Activated CD8-positive, alpha-beta T cell treated with anti-CD3 and anti-CD28 coated beads for 36 hours (primary cell): ENCODE measurements around the gene UGT1A3. TPM values are rescaled to one million over a fixed set of nuclear protein-coding genes. Genes with fewer than 3 reads are reported as not detected.

Experiments
- ATAC-seq: fragments of 200-7000 bp; cut with Tn5 transposase; one replicate; pipeline ENCODE4 v1.10.0; 2021; ENCODE audit warnings: mild to moderate bottlenecking, moderate library complexity
- CTCF ChIA-PET: fragments of 350-600 bp; sonication (Branson Sonifier 250); formaldehyde crosslinking; loops from one replicate; lab custom pipeline; 2021; ENCODE audit warnings: antibody characterized with exemption; lab: Charles Lee
- POLR2A ChIA-PET: fragments of 350-600 bp; sonication (Branson Sonifier 250); formaldehyde crosslinking; loops from one replicate; lab custom pipeline; 2021; ENCODE audit warnings: antibody characterized with exemption; lab: Charles Lee
- DNase-seq: peaks from one replicate; pipeline ENCODE4 v3.0.0-alpha.2; 2020
- H3K27ac Mint-ChIP-seq: one replicate; pipeline ENCODE4 v1.8.0; 2021; ENCODE audit warnings: mild to moderate bottlenecking, mixed read lengths
- H3K27me3 Mint-ChIP-seq: one replicate; pipeline ENCODE4 v1.8.0; 2021; ENCODE audit warnings: mixed read lengths
- H3K36me3 Mint-ChIP-seq: one replicate; pipeline ENCODE4 v1.8.0; 2021; ENCODE audit warnings: low read depth, mixed read lengths
- H3K4me1 Mint-ChIP-seq: one replicate; pipeline ENCODE4 v1.8.0; 2021; ENCODE audit warnings: low read depth, mixed read lengths
- H3K4me3 Mint-ChIP-seq: one replicate; pipeline ENCODE4 v1.8.0; 2021; ENCODE audit warnings: mild to moderate bottlenecking, moderate library complexity, mixed read lengths
- H3K9me3 Mint-ChIP-seq: one replicate; pipeline ENCODE4 v1.8.0; 2021; ENCODE audit warnings: mixed read lengths
- CTCF ChIP-seq: fragments of 200-600 bp; IDR thresholded peaks from one replicate; pipeline ENCODE4 v1.8.0; 2022; ENCODE audit warnings: antibody characterized with exemption, mild to moderate bottlenecking
- intact Hi-C: fragments of 100-400 bp; cut with micrococcal nuclease; formaldehyde crosslinking; loops from one replicate; pipeline ENCODE4 v1.10.0; 2022
- total RNA-seq, 2 experiments: library from RNA; stranded (reverse); gene quantifications; one replicate each; pipeline ENCODE4 v1.2.3, GENCODE V29; 2021

The UGT1A3 gene
- total RNA-seq, 2 experiments from 2014 or later, result not detected

DNA sequence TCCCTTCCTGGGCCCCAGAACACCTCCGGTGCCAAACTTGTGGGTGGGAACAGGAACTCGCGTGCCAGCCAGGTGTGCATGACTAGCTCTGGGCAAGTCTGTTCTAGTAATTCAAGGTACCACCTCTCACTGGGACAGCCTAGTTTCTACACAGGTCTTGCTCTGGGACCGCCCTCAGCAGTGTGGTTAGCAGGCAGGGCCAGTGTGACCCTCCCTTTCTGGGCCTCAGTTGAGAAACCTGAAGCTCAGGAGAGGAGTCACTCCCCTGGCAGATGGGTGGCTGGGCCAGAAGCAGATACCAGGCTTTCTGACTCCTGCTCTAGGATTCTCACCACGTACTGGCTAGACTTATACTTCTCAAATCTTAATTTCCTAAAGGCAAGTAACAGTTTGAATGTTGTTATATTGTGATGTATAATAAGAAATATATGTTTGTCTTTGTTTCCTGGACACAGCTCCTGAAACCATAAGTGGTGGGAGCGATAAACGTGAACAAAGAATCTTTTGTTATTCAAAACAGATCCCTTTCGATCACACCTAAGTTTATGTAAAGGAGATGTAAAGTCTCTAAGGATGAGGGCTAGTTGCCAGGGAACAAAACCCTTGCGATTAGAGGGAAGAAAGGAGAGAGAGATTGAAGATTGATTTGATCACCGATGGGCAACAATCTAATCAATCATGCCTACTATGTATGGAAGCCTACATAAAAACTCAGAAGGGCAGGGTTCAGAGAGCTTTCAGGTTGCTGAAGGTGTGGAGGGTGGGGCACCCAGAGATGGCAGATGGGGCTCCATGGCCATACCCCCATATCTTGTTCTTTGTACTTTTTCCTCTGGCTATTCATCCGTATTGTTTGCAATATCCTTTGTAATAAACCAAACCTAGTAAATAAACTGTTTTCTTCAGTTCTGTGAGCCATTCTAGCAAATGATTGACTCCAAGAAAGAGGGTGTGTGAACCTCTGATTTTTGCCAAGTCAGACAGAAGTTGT lies 37.1 kb upstream of the UGT1A3 start:
- H3K4me1 Mint-ChIP-seq, result no peaks in the 10 kb centered on the region

GRCh38 chr2:233692648-233693047 lies 36.2 kb upstream of the UGT1A3 start, which contains the start of gene UGT1A6:
Gene UGT1A6, plus strand, starts transcription at chr2:233692890. Its CDS starts 115 bp downstream, at chr2:233693005.
- TF ChIP-seq CTCF, result no peak
- no peak for ATAC-seq

More for the DNA sequence above, 37.1 kb upstream of the UGT1A3 start:
- no peaks in the 10 kb centered on the region for H3K9me3 Mint-ChIP-seq
- H3K27ac Mint-ChIP-seq, result no peak overlapping the region
- ChIA-PET CTCF (interaction anchor here (0.6 kb wide), 1 partner anchor 20 kb away, joined by 3 read pairs; no protein-coding TSS in a partner anchor), POLR2A (interaction anchor here (1.0 kb wide), 1 partner anchor 16 kb away, joined by 3 read pairs; no protein-coding TSS in a partner anchor)
- peaks cover 4% of the 10 kb centered on the region for H3K27me3 Mint-ChIP-seq
- no peaks in the 10 kb centered on the region for H3K36me3 Mint-ChIP-seq
- no peak for ATAC-seq
- intact Hi-C loops, result no loop called here
- DNase-seq, result no peak
- no peak overlapping the region for H3K4me3 Mint-ChIP-seq
- TF ChIP-seq CTCF, result no peak

GRCh38 chr2:233693963-233694362 lies 34.9 kb upstream of the UGT1A3 start:
- Mint-ChIP-seq H3K4me1 (no peaks in the 10 kb centered on the region), H3K27me3 (peaks cover 5% of the 10 kb centered on the region), H3K36me3 (no peaks in the 10 kb centered on the region), H3K27ac (no peak overlapping the region), H3K9me3 (no peaks in the 10 kb centered on the region), H3K4me3 (no peak overlapping the region)
- ChIA-PET POLR2A (no interaction called here), CTCF (no interaction called here)
- TF ChIP-seq CTCF, result no peak
- no peak for DNase-seq
- intact Hi-C loops, result no loop called here
- no peak for ATAC-seq

More at GRCh38 chr2:233692648-233693047, 36.2 kb upstream of the UGT1A3 start, which contains the start of gene UGT1A6:
- intact Hi-C loops, result no loop called here
- no peak for DNase-seq
- H3K9me3 Mint-ChIP-seq, result no peaks in the 10 kb centered on the region
- no peaks in the 10 kb centered on the region for H3K36me3 Mint-ChIP-seq
- POLR2A ChIA-PET, result interaction anchor here (1.0 kb wide), 1 partner anchor 17 kb away, joined by 3 read pairs; no protein-coding TSS in a partner anchor
- H3K27me3 Mint-ChIP-seq, result peaks cover 5% of the 10 kb centered on the region
- no peak within 1 kb of the TSS for H3K4me3 Mint-ChIP-seq
- no peak within 1 kb of the TSS for H3K27ac Mint-ChIP-seq
- CTCF ChIA-PET, result no interaction called here
- H3K4me1 Mint-ChIP-seq, result no peaks in the 10 kb centered on the region

DNA sequence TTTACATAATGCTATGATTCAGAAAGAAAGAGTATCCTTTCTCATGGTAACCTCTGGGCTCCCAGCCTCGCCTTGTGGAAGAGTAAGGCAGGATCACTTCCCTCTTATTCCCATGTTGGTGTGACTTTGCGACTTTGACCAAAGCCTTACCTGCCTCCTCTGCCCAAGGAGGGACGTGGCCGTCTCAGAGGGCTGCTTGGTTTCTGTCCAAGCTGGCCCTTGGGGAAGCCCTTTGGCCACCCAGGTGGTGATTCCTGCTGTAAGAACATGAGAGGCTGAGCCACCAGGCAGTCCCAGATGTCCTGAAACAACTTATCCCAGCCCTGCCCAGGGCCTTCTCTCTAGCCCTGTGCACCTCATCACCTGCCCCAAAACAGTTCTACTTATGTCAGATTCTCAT lies 30.1 kb upstream of the UGT1A3 start:
- ChIA-PET CTCF (interaction anchor here (1.2 kb wide), 1 partner anchor 12 kb away, joined by 3 read pairs; no protein-coding TSS in a partner anchor), POLR2A (no interaction called here)
- intact Hi-C loops, result no loop called here
- Mint-ChIP-seq H3K9me3 (no peaks in the 10 kb centered on the region), H3K4me3 (no peak overlapping the region), H3K27me3 (peaks cover 8% of the 10 kb centered on the region), H3K4me1 (no peaks in the 10 kb centered on the region), H3K27ac (no peak overlapping the region), H3K36me3 (no peaks in the 10 kb centered on the region)
- no peak for ATAC-seq
- TF ChIP-seq CTCF, result no peak
- no peak for DNase-seq
